ENCODE data around the gene PLEKHA8. TPM values are rescaled to one million over a fixed set of nuclear protein-coding genes. Genes with fewer than 3 reads are reported as not detected.

Gene PLEKHA8
- total and polyA plus RNA-seq, 2 of the 8 experiments (the other 6 are each of a cell fraction or from before 2014, with no cell fraction given), result 10.7 to 44.0 TPM

- H2AFZ ChIP-seq (ENCODE audit: low read length), result no peak overlapping the region
- H3K14ac ChIP-seq (ENCODE audit: insufficient read length), result no peak overlapping the region
- ChIA-PET POLR2A (ENCODE audit: partially characterized antibody) (no interaction called here), CTCF (ENCODE audit: partially characterized antibody) (interaction anchor here (1.0 to 5.2 kb wide), 2 partner anchors 11 to 115 kb away, joined by 3 to 49 read pairs; no protein-coding TSS in a partner anchor)
- no peak overlapping the region for H2BK20ac ChIP-seq (ENCODE audit: low read length)
- no peak overlapping the region for H3K56ac ChIP-seq (replicated peaks; ENCODE audit: insufficient read length, low read depth, low read length)
- no peaks in the 10 kb centered on the region for H3K79me2 ChIP-seq (ENCODE audit: control insufficient read depth in 1 of 2, insufficient read depth in 2 of 2, low read length in 2 of 2)
- H4K20me1 ChIP-seq (replicated peaks in 1 of 2; ENCODE audit: control insufficient read depth in 1 of 2, insufficient read depth in 2 of 2, low read length in 2 of 2), result peaks cover 0 to 2% of the 10 kb centered on the region in 2 experiments
- no peak overlapping the region for H2AK5ac ChIP-seq (ENCODE audit: low read depth, low read length)
- no peaks in the 10 kb centered on the region for H3K79me1 ChIP-seq (ENCODE audit: low read depth, low read length)
- no peak overlapping the region for H3K4me3 ChIP-seq (ENCODE audit: extremely low read depth in 1 of 4, insufficient read depth in 2 of 4, low read depth in 3 of 4, low read length in 4 of 4)
- no peak overlapping the region for H3K23ac ChIP-seq (ENCODE audit: insufficient read length)
- no peak overlapping the region for H3K4me2 ChIP-seq (ENCODE audit: insufficient read depth in 1 of 2, low read depth in 2 of 2, low read length in 2 of 2)
- FAIRE-seq (no peak), DNase-seq (ENCODE audit: low read depth in 1 of 2, low spot score in 2 of 2) (no peak)
- no peak overlapping the region for H2BK120ac ChIP-seq (replicated peaks; ENCODE audit: low read depth, low read length)
- H2BK5ac ChIP-seq (ENCODE audit: low read depth, low read length), result no peak overlapping the region
- no peak overlapping the region for H3K4ac ChIP-seq (replicated peaks; ENCODE audit: insufficient read length, low read depth, low read length)
- 96% methylated on average over 1 of the region's 1 CpG; no CpG with 5 or more reads in 1 of the 2 experiments for WGBS, 2 experiments (ENCODE audit: extremely low coverage in 1 of 2, insufficient coverage in 1 of 2, insufficient read length in 1 of 2, insufficient replicate concordance in 2 of 2, low coverage in 1 of 2, low lambda C conversion rate in 2 of 2, missing lambda C conversion rate in 1 of 2)
- H3K9ac ChIP-seq (replicated peaks in 1 of 4; ENCODE audit: extremely low read depth in 1 of 4, low read depth in 3 of 4, low read length in 3 of 4), result no peak overlapping the region
- H2BK12ac ChIP-seq (ENCODE audit: low read depth, low read length), result no peak overlapping the region
- no peak overlapping the region for H4K5ac ChIP-seq (ENCODE audit: insufficient read length, low read depth, low read length)
- H3K27me3 ChIP-seq (replicated peaks in 1 of 4; ENCODE audit: control insufficient read depth in 3 of 4, extremely low read depth in 1 of 4, insufficient read depth in 3 of 4, low read length in 3 of 4), result no peaks in the 10 kb centered on the region
- no peak overlapping the region for H4K8ac ChIP-seq (ENCODE audit: extremely low read depth, insufficient read depth, low read length)
- no peak overlapping the region for H3K27ac ChIP-seq (ENCODE audit: low read depth, low read length)
- H3K23me2 ChIP-seq (ENCODE audit: low read depth, low read length), result no peaks in the 10 kb centered on the region
- no peak for TF ChIP-seq SP1 (IDR thresholded peaks at IDR 0.05; ENCODE audit: low read depth, low read length)
- no peak for TF ChIP-seq SIX5 (IDR thresholded peaks at IDR 0.05; ENCODE audit: low read depth, low read length)
- no peak for TF ChIP-seq TCF12 (IDR thresholded peaks at IDR 0.05; ENCODE audit: low read depth, low read length)
- no peak for TF ChIP-seq NRF1 (IDR thresholded peaks at IDR 0.05; ENCODE audit: low read depth, low read length)
- no peaks in the 10 kb centered on the region for H3K9me3 ChIP-seq (ENCODE audit: insufficient read depth in 2 of 2, low read depth in 1 of 2, low read length in 1 of 2)
- no peak overlapping the region for H3K18ac ChIP-seq (ENCODE audit: extremely low read depth, low read length)
- no peak overlapping the region for H4K91ac ChIP-seq (replicated peaks; ENCODE audit: insufficient read length, low read length)
- no peak overlapping the region for H2BK15ac ChIP-seq (ENCODE audit: low read length)
- no peaks in the 10 kb centered on the region for H3K4me1 ChIP-seq (replicated peaks in 1 of 4; ENCODE audit: control insufficient read depth in 3 of 4, insufficient read depth in 4 of 4, low read length in 3 of 4)
- H3K36me3 ChIP-seq (ENCODE audit: control insufficient read depth in 2 of 4, insufficient read depth in 4 of 4, low read length in 3 of 4), result peaks cover 2 to 27% (median 11%) of the 10 kb centered on the region in 4 experiments; a peak in 6 of 8 replicates
Measured at GRCh38 chr7:30066687-30067086, 38.5 kb downstream of the PLEKHA8 start.
